Hematopoietic multipotent progenitor cell (in vitro differentiated cells): ENCODE results near the gene PTPRU. TPM values are rescaled to one million over a fixed set of nuclear protein-coding genes. Genes with fewer than 3 reads are reported as not detected.

Experiments used
- DNase-seq, 3 donors: peaks; one replicate each; pipeline ENCODE4 v3.0.0-alpha.2; 2011 to 2015; ENCODE audit warnings: low read depth in 2 of 3, low spot score in 2 of 3
- total RNA-seq: library from RNA; depleted of rRNA; stranded (reverse); fragments of >200 nt; gene quantifications from one replicate; pipeline ENCODE4 v1.2.3, GENCODE V29; 2012

The PTPRU gene
- total RNA-seq, 1 donor, result 0.27 TPM

- DNase-seq, result no peak
Observed at GRCh38 chr1:29327223-29327935, 91.1 kb downstream of the PTPRU start.

GRCh38 chr1:29329022-29329775, 92.9 kb downstream of the PTPRU start:
- no peak for DNase-seq

- no peak for DNase-seq
Observed at GRCh38 chr1:29330089-29330488, 93.8 kb downstream of the PTPRU start.

DNA sequence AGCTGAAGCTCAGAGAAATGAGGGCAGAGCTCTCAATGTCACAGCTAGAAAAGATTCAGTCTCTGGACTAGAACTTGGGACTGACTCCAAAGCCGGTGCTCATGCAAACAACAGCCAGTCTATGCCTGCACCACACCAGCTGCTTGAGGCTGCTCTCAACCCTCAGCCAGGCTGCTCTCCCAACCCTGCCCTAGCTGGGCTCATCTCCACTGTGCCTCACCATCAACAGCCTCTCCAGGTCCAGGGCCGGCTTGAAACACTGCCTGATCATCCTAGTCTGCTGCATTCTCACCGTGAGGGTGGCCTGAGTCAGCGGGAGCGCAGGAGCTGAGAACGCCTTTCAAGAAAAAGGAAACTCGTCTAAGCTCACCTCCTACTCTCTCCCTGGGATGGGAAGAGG, 94.5 kb downstream of the PTPRU start:
- DNase-seq, result no peak

DNA sequence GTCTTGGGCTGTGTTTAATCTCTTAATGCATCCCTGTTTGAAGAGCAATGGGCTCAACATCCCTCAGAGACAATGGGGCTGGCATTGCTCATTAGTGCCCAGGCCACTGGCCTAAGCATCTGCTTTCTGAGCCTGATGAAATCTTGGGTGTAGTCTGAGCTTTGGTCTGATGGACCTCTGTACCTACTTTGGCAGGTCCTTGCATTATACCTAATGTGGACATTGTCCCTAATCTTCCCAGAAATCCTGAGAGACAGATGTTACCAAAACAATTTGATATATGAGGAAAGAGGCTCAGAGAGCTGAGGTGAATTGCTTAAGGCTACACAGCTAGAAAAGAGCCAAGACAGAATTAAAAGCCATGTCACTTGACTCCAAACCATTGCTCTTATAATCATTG, 95.0 kb downstream of the PTPRU start:
- DNase-seq, result no peak

DNA sequence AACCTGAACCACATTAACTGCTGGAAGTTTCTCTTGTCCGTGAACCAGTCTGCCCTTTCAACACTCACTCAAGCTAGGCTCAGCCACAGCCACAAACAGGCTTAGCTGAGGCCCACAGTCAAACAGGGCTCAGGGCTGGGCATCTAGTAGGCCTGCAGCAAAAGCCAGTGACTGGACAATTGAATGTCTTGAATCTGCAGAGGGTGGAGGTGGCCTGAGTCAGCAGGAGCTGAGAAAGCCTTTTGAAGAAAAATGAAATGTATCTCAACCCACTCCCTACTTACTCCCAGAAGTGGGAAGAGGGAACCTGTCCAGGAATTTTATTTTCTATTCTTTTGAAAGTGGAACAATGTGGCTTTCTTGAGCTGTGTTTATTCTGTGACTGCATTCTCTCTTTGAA, 95.4 kb downstream of the PTPRU start:
- DNase-seq, result no peak

- peak in 1 of 3 donors; percentile 40 for DNase-seq
Observed at GRCh38 chr1:29332204-29332603, 95.9 kb downstream of the PTPRU start.

DNA sequence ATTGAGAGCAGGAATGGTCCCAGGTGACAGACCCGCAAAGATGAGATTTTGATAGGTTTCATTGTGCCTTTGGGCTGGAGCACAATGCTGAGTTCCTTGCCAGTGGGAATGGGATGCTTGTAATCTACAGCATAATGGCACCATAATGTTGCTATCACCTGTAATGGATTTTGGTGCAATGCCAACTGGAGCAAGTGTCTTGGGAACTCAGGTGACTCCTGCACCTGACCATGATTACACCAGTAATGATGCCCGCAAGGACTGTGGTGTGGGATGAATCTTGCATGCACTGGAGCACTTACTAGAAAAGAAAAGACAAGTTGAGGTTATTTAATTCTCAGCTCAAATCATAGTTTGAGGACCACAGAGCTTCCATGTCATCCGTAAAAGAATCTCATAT, 96.7 kb downstream of the PTPRU start:
- no peak for DNase-seq

DNA sequence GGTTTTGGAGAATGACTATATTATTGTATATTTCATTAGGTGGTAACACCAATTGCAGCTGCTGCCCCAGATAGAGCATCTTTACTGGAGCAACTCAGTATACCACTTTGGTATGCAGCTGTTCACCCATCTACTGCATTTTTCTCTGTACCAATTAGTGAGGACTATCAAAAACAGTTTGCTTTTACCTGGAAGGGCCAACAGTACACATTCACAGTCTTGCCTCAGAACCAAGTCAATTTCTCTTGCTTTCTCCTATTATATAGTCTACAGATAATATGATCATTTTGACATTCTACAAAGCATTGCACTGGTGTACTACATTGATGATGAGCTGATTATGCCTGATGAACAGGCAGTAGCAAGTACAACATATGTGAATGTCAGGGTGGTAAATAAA, 99.3 kb downstream of the PTPRU start:
- no peak for DNase-seq

- no peak for DNase-seq
Observed at GRCh38 chr1:29338908-29339575, 102.7 kb downstream of the PTPRU start.

- DNase-seq, result no peak
Observed at GRCh38 chr1:29341936-29342335, 105.6 kb downstream of the PTPRU start.

- no peak for DNase-seq
Observed at GRCh38 chr1:29342351-29342750, 106.0 kb downstream of the PTPRU start.

DNA sequence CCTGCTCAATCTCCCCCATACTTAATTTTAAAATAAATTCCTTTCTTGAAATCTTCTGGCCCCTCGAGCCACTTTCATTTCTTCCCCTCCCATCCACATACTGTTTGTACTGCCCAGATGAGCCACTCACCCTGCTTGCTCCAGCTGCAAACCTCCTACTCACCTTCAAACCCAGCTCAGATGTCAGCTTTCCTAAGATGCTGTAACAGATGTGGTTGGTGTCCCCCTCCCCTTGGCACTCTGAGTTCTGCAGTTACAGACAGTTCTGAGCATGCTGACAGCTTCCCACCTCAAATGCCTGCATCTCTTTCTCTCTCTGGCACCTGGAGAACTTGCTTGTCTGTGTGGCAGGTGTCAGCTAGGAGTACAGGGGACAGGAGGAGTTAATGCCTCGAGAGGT, 106.7 kb downstream of the PTPRU start:
- no peak for DNase-seq

DNA sequence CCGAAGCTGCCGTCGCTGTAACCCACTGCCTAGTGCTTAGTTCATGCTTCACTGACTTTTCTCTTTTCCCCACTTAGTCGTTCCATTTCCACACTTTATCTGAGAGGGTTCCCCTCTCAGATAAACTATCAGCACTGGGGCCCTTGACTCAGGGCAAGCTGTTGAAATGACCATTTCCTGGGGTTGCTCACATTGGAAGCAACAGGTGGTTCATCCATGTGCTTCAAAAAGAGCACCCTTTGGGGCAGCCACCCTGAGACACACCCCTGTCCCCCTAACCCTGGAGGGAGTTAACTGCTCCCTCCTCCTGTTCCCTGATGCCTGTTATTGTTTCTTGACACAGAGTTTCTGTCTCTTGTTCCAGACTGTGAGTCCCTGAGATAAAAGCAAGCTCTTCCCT, 107.2 kb downstream of the PTPRU start:
- DNase-seq, result no peak

DNA sequence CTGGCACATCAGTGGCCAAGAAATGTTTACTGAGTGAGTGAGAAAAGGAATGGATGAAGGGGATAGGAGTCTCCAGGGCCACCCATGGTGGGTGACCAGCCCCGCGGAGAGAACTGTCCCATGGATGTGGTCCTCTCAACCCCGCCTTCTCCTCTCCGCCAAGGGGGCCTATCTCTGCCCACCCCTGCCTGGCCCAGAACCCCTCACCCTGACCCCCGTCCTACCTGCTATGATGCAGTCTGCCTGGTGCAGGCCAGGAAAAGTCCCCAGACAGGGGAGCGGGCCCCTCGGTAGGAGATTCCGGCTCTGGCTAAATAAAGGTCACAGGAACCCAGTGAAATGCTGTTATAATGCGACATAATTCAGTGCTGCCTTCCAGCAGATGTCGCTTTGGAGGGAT, 107.6 kb downstream of the PTPRU start:
- no peak for DNase-seq

GRCh38 chr1:29344336-29344735, 108.0 kb downstream of the PTPRU start:
- no peak for DNase-seq

GRCh38 chr1:29346576-29346975, 110.3 kb downstream of the PTPRU start:
- no peak for DNase-seq

DNA sequence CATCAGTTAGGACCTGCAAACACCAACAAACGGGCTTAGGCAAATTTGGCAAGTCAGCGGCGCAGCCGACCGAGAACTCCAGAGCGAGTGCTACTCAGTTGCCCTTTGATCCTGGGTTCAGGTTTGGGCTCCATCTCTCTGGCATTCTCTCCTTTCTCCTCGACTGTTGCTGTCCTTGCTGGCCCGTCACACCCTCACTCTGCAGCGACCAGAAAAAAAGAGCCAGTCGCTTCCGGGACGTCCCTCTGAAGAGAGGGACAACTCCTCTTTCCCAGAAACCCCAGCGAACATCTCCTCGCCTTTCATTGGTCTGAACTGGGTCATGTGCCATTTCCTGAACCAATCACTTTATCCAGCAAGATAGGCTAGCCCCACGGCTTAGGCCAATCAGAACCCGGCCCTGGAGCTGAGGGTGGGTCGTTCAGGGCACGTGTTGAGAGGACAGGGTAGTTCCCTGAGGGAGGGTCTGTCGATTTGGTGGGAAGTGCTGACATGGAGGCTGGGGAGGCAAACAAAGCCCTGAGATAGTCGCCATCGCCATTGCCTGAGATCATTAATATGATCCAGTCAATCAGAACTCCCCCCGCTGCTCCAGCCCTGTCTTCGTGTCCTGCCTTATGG, 113.7 kb downstream of the PTPRU start:
- no peak for DNase-seq

DNA sequence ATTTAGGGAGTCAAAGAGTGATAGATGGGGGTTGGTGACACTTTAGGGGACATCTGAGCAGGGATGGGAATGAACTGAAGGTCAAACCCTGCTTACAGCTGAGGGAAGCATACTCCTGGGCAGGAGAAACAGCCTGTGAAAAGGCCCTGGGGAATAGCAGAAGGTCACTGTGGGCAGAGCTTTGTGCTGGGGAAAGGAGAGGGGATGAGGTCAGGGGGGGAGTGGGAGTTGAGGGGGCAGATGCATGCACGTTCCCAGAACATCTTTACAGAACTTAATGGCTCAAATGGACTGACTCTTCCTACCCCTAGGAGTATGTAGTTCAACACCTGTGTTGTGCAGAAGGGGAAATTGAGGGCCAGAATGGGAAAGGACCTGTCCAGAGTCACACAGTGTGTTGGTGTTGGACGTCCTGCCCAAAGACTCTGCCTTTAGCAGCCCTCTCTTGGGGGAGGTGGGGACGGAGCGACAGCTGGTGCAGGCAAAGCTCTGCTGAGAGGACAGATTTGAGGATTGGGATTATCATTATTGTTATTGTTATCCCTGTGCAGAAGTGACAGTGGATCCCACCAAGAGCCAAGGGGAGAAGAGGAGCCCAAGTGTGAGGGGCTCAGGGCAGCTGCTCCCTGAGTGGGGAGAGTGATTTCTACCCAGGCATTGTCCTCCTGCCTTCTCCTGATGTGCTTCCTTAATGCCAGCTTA, 116.5 kb downstream of the PTPRU start:
- DNase-seq, result no peak

- no peak for DNase-seq
Observed at GRCh38 chr1:29354511-29355098, 118.3 kb downstream of the PTPRU start.
